ENCODE results near the gene REPIN1. TPM values are rescaled to one million over a fixed set of nuclear protein-coding genes. Genes with fewer than 3 reads are reported as not detected.

REPIN1 gene
- 10 to 100 TPM; 40.6 to 86.0 (median 43.2) TPM for polyA plus RNA-seq

GRCh38 chr7:150368096-150368883 lies at the start of gene REPIN1:
Gene REPIN1, plus strand, starts transcription at chr7:150368822. Its CDS starts 890 bp downstream, at chr7:150369712.
- peaks cover 0 to 4% (median 3%) of the 10 kb centered on the region in 3 donors for H3K36me3 Mint-ChIP-seq
- peak within 1 kb of the TSS; percentile 94 to 98 (median 95) for H3K4me3 Mint-ChIP-seq
- H3K27me3 Mint-ChIP-seq (ENCODE audit: low read depth in 3 of 3): peaks cover 8 to 16% (median 8%) of the 10 kb centered on the region in 3 donors
- H3K27ac Mint-ChIP-seq: peak within 1 kb of the TSS; percentile 86 to 96 (median 92)
- peaks cover 29 to 31% of the 10 kb centered on the region in 2 donors for H3K4me1 Mint-ChIP-seq
- no peaks in the 10 kb centered on the region for H3K9me3 Mint-ChIP-seq
- peak; percentile 83 to 84 (median 83) for DNase-seq

- DNase-seq: no peak
- no peaks in the 10 kb centered on the region for H3K9me3 Mint-ChIP-seq
- H3K4me3 Mint-ChIP-seq: peak overlapping the region; percentile 93 to 98 (median 96)
- H3K27me3 Mint-ChIP-seq (ENCODE audit: low read depth in 3 of 3): peaks cover 2% of the 10 kb centered on the region in 3 donors
- H3K4me1 Mint-ChIP-seq: peaks cover 31 to 34% of the 10 kb centered on the region in 2 donors
- peaks cover 4 to 19% (median 11%) of the 10 kb centered on the region in 3 donors for H3K36me3 Mint-ChIP-seq
- peak overlapping the region in 5 of 6 donors; percentile 93 to 95 (median 93) for H3K27ac Mint-ChIP-seq
These were observed 46.9 kb upstream of the REPIN1 start for GRCh38 chr7:150321788-150322113.

- peak overlapping the region; percentile 91 to 95 (median 93) for H3K27ac Mint-ChIP-seq
- no peaks in the 10 kb centered on the region for H3K9me3 Mint-ChIP-seq
- DNase-seq: peak; percentile 22 to 47 (median 24)
- peaks cover 10 to 18% (median 16%) of the 10 kb centered on the region in 3 donors for H3K36me3 Mint-ChIP-seq
- H3K4me3 Mint-ChIP-seq: peak overlapping the region; percentile 93 to 98 (median 96)
- peaks cover 31 to 34% of the 10 kb centered on the region in 2 donors for H3K4me1 Mint-ChIP-seq
- peaks cover 2% of the 10 kb centered on the region in 3 donors for H3K27me3 Mint-ChIP-seq (ENCODE audit: low read depth in 3 of 3)
These were observed 46.3 kb upstream of the REPIN1 start for GRCh38 chr7:150322114-150322832.

- H3K9me3 Mint-ChIP-seq: no peaks in the 10 kb centered on the region
- H3K27ac Mint-ChIP-seq: peak within 1 kb of the TSS; percentile 91 to 98 (median 98)
- peaks cover 0 to 2% (median 2%) of the 10 kb centered on the region in 3 donors for H3K27me3 Mint-ChIP-seq (ENCODE audit: low read depth in 3 of 3)
- H3K36me3 Mint-ChIP-seq: peaks cover 13 to 17% (median 15%) of the 10 kb centered on the region in 3 donors
- H3K4me3 Mint-ChIP-seq: peak within 1 kb of the TSS; percentile 96 to 99 (median 97)
- peaks cover 31 to 34% of the 10 kb centered on the region in 2 donors for H3K4me1 Mint-ChIP-seq
- DNase-seq: peak; percentile 54 to 63 (median 62)
These were observed 45.6 kb upstream of the REPIN1 start, which contains the start of the genes ACTR3C and LRRC61 for GRCh38 chr7:150322833-150323681. Gene ACTR3C, minus strand, starts transcription at chr7:150323545. Its CDS starts 28,249 bp downstream, at chr7:150295296. Gene LRRC61, plus strand, starts transcription at chr7:150323355. Its CDS starts 13,507 bp downstream, at chr7:150336862.

- Mint-ChIP-seq H3K27ac (peak overlapping the region; percentile 85 to 98 (median 98)), H3K4me1 (peaks cover 31 to 34% of the 10 kb centered on the region in 2 donors), H3K4me3 (peak overlapping the region; percentile 96 to 99 (median 97)), H3K9me3 (no peaks in the 10 kb centered on the region), H3K27me3 (ENCODE audit: low read depth in 3 of 3) (peaks cover 0 to 2% (median 2%) of the 10 kb centered on the region in 3 donors), H3K36me3 (peaks cover 12 to 20% (median 19%) of the 10 kb centered on the region in 3 donors)
- no peak for DNase-seq
These were observed 44.8 kb upstream of the REPIN1 start for GRCh38 chr7:150323682-150324372.

- Mint-ChIP-seq H3K36me3 (peaks cover 16 to 25% (median 24%) of the 10 kb centered on the region in 3 donors), H3K4me1 (peaks cover 31 to 34% of the 10 kb centered on the region in 2 donors), H3K4me3 (peak overlapping the region; percentile 96 to 99 (median 97)), H3K27ac (peak overlapping the region; percentile 85 to 98 (median 98)), H3K9me3 (no peaks in the 10 kb centered on the region), H3K27me3 (ENCODE audit: low read depth in 3 of 3) (peaks cover 0 to 2% (median 2%) of the 10 kb centered on the region in 3 donors)
- no peak for DNase-seq
These were observed 44.2 kb upstream of the REPIN1 start for GRCh38 chr7:150324373-150324961.

GRCh38 chr7:150325110-150325611 lies 43.5 kb upstream of the REPIN1 start:
- H3K9me3 Mint-ChIP-seq: no peaks in the 10 kb centered on the region
- peaks cover 31 to 34% of the 10 kb centered on the region in 2 donors for H3K4me1 Mint-ChIP-seq
- peak overlapping the region in 4 of 5 donors; percentile 96 to 99 (median 98) for H3K4me3 Mint-ChIP-seq
- peaks cover 0 to 2% (median 2%) of the 10 kb centered on the region in 3 donors for H3K27me3 Mint-ChIP-seq (ENCODE audit: low read depth in 3 of 3)
- no peak for DNase-seq
- peak overlapping the region in 5 of 6 donors; percentile 76 to 98 (median 98) for H3K27ac Mint-ChIP-seq
- H3K36me3 Mint-ChIP-seq: peaks cover 16 to 24% (median 21%) of the 10 kb centered on the region in 3 donors

GRCh38 chr7:150325901-150326300 lies 42.7 kb upstream of the REPIN1 start:
- Mint-ChIP-seq H3K36me3 (peaks cover 16 to 24% (median 21%) of the 10 kb centered on the region in 3 donors), H3K27me3 (ENCODE audit: low read depth in 3 of 3) (peaks cover 0 to 2% (median 2%) of the 10 kb centered on the region in 3 donors), H3K4me3 (no peak overlapping the region), H3K27ac (peak overlapping the region in 3 of 6 donors; percentile 14 to 62 (median 56)), H3K4me1 (peaks cover 31 to 34% of the 10 kb centered on the region in 2 donors), H3K9me3 (no peaks in the 10 kb centered on the region)
- DNase-seq: no peak

GRCh38 chr7:150326657-150327268 lies 41.9 kb upstream of the REPIN1 start:
- peaks cover 0 to 2% (median 2%) of the 10 kb centered on the region in 3 donors for H3K27me3 Mint-ChIP-seq (ENCODE audit: low read depth in 3 of 3)
- peaks cover 30 to 32% of the 10 kb centered on the region in 2 donors for H3K4me1 Mint-ChIP-seq
- no peak overlapping the region for H3K4me3 Mint-ChIP-seq
- no peaks in the 10 kb centered on the region for H3K9me3 Mint-ChIP-seq
- DNase-seq: no peak
- H3K27ac Mint-ChIP-seq: peak overlapping the region in 2 of 6 donors; percentile 26 to 47
- H3K36me3 Mint-ChIP-seq: peaks cover 16 to 28% (median 24%) of the 10 kb centered on the region in 3 donors

- no peak overlapping the region for H3K4me3 Mint-ChIP-seq
- H3K27me3 Mint-ChIP-seq (ENCODE audit: low read depth in 3 of 3): peaks cover 0 to 2% (median 2%) of the 10 kb centered on the region in 3 donors
- H3K9me3 Mint-ChIP-seq: no peaks in the 10 kb centered on the region
- peaks cover 16 to 28% (median 24%) of the 10 kb centered on the region in 3 donors for H3K36me3 Mint-ChIP-seq
- peaks cover 25 to 27% of the 10 kb centered on the region in 2 donors for H3K4me1 Mint-ChIP-seq
- DNase-seq: no peak
- peak overlapping the region in 1 of 6 donors; percentile 9 for H3K27ac Mint-ChIP-seq
These were observed 41.3 kb upstream of the REPIN1 start for GRCh38 chr7:150327308-150327707.

GRCh38 chr7:150329331-150330120 lies 39.1 kb upstream of the REPIN1 start:
- H3K27me3 Mint-ChIP-seq (ENCODE audit: low read depth in 3 of 3): peaks cover 0 to 2% (median 0%) of the 10 kb centered on the region in 3 donors

More at GRCh38 chr7:150329331-150330120, 39.1 kb upstream of the REPIN1 start:
- peaks cover 12 to 30% (median 24%) of the 10 kb centered on the region in 3 donors for H3K36me3 Mint-ChIP-seq
- no peak overlapping the region for H3K4me3 Mint-ChIP-seq
- H3K9me3 Mint-ChIP-seq: no peaks in the 10 kb centered on the region
- no peak for DNase-seq
- H3K27ac Mint-ChIP-seq: peak overlapping the region in 1 of 6 donors; percentile 71
- H3K4me1 Mint-ChIP-seq: peaks cover 8% of the 10 kb centered on the region in 2 donors
